ENCODE measurements around the gene ROBO2.
A peak's percentile ranks its signal among the peaks of the same experiment; 100 is the strongest.

ROBO2 gene

DNA sequence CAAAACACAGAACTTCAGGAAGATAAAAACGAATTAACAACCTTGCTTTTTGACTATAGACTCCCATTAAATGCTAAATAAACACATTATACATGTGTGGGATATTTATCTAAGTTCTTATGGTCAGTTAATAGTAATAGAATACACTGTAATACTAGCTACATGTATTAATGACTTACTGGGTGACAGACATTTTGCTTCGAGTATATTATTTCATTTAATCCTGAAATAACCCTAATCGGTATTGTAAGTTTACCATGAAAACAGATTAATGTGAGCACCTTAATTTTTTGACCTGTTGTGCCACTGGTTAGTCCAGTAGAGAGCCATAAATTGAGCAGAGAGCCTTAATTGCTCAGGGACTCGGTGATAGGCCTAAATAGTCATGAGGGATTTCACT, 151.1 kb downstream of the ROBO2 start:
- DNase-seq: no peak

DNA sequence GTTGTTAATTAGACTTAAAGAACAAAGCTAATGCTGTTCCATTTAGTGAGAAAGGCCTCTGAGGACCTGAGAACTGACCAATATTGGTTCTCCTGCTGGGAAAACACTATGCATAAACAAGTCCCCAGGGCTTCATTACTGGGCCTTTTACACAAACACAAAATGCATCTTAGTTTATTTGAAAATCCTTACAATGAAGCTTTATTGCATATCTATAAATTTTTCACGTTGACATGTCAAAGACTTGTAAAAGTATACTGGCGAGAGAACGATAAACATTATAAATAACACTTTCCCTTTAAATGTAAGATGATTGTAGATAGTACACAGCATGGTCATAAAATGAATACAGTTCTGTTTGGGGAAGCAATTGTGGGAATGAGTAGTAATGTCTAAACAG, 151.7 kb downstream of the ROBO2 start:
- no peak for DNase-seq

DNA sequence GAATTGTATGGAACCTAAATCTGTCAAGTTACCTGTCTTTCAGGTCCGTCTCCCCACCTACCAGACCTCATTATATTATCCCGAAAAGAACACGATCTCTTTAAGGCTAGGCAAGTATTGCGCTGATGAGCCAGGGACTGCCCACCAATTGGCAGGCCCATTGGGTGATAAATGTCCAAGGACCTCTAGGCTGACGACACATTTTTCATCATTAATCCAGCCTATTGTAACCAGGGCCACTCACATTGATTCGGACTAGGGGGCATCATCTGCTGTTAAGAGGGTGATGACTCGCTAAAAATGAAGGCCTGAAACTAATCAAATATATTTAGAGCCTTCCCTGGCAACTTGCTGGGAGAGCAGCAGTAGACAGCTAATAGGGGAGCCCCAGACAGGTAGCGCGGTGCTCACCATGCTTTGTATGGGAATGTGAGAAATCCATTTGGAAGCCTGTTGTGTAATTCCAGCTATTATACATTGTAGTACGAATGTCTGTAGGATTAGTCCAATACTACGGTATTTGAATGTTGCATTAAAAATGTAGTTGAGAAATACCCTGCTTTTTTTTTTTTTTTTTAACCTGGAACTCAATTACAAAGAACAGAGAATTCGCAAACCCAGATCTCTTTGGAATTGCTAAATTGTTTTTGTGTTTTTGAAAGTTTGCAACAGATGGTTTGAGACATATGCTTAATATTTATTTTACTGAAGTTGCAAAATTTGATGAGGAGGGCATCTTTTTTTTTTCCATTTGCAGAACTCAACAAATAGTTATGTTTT, 156.1 kb downstream of the ROBO2 start:
- DNase-seq: no peak

DNA sequence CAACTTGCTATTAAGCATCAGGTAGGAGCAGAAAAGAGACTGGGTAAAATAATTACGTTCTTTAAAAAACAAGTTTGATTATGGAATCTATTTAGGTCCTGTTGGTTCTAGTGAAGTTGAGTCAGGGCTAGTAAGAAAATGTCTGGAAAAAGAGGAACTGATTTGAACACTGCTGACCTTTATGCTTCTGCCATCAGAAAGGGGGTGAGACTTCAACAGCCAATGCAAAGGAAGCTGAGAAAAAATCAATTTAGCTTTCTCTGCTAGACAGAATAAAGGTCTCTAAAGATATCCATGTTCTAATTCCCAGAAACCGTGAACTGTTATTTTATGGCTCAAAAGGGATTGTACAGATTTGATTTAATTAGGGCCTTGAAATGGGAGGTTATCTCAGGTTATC, 157.5 kb downstream of the ROBO2 start:
- no peak for DNase-seq

DNA sequence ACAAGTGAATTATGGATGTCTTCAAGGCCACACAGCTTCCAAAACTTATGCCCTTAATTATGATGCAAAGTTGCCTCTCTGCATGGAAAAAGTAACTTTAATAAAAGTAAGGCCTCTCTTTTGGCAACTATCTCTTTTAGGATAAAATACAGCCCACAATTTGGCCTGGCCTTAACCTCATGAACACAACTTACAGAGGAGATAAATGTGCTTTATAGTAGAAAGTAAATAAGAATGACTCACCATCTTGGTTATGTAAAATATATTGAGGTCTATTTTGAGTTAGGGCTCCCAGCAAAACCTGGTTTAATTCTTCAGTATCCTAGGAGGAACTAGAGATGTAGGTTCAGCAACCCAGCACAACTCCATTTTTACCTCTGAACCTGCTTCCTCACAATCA, 164.0 kb downstream of the ROBO2 start:
- DNase-seq: no peak

DNA sequence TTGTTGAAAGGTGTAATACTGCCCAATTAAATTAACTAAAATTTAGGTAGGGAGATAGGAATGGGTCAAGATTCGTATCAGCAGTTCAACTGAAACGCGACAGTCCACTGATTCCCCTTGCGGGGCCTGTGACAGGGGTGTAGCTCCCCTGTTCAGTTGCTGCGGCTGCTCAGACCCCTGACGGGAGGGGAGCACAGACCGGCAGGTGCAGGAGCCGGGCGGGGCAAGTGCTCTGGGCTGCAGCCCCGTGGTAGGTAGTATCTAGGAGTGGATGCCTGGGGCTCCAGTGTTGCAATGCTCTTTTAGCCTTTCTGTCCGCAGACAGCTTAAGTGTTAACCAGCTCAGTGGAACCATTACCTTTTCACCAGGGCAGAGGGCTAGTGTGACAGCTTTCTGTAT, 164.9 kb downstream of the ROBO2 start:
- peak; percentile 11 for DNase-seq

DNA sequence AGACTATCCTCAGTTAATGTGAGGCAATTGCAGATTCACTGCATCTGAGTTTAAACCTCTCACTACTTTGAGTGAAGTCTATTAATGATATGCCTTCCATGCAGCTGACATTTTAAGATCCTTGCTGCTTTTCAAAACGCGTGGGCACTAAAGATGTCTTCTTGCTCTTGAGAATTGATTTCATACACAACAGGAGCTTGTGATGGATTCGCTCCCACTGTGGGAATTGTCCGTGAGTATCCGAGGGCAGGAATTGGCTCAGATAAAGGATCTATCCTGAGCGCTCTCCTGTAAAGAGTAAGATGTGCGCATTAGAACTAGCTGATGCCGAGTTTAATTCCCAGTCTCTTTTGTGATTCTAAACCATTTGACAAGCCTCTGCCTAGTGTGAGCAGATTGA, 167.9 kb downstream of the ROBO2 start:
- no peak for DNase-seq

DNA sequence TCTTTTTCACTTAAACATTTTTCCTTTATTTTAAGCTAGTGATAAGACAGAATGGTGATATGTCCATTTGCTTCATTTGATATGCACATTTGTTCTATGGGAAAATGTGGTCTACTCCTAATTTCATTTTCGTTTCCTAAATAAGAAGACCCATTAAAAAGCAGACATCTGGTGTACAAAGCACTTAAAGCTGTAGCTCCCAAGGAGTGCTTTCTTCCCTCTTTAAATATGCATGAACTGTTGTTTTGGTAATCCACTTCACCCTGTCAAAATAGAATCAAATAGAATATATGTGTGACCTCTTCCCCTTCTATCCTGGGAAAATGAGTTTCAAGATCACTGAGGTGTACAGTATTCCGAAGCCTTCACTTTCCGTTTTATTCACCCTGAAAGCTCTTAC, 182.8 kb downstream of the ROBO2 start:
- no peak for DNase-seq

DNA sequence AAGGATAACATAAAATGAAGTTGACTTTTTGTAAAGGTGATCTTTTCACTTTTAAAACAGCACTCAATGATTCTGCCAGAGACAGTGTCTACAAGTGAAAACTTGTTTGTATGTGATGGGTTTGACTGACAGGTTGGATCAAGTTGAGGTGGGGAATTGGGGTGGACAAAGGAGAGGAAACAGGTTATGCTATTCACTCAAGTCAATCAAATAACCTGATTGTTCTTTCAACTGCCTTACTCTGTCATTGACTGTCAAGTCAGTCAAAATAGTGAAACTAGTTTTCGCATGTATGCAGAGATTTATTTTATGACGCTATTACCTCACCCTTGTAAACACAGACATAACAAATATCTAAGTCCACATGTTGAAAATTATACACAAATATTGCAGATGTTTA, 187.7 kb downstream of the ROBO2 start:
- DNase-seq: no peak

DNA sequence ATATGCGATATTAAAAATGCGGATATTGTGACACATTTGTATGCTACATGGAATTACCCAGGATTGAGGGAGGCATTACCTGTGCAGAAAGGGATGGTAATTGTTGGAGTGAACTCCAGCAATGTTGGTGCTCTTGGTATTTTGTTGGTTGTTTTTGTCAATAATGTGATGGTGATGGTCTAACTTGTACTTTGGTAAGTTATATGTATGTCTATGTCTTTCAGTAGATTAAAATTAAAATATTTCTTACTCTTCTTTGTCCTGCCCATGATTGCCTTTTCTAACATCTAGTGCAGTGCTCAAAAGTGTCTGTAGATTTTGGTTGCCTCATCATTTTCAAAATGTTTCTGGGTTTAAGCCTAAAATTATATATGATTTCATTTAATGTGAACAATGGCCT, 192.7 kb downstream of the ROBO2 start:
- DNase-seq: no peak

DNA sequence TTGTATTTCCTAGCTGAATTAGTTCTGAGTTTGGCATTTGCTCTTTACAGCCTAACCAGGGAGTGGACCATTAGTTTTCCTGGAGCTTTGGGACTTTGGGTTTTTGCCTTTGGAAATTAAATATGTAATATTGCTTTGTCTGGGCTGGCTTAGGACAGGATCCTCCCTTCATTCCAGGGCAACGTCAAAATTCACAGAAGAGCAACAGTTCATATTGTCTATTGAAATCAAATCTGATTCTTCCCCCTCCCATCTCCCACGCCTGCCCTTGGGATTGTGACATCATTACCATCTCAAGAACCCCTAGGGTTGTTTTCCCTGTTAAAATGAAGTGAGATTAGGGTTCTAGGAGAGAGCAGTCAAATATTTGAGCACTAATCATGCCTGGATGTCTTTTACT, 194.1 kb downstream of the ROBO2 start:
- no peak for DNase-seq

DNA sequence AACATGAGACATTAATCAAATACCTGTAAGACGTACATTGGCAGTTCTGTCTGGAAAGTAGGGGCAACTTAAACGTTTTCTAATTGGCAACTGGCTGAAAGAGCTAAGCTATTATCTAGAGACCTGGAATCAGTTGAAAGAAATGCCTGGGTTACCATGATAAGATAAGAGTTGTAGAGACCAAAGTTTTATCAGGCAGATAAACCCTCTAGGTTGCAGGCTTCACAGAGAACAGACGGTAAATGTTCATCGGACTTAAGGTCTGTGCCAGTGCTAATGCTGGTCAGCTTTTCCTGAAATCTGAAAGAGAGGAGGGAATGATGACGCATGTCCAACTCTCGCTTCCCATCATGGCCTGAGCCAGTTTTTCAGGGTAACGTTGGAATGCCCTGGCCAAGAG, 196.2 kb downstream of the ROBO2 start:
- no peak for DNase-seq

DNA sequence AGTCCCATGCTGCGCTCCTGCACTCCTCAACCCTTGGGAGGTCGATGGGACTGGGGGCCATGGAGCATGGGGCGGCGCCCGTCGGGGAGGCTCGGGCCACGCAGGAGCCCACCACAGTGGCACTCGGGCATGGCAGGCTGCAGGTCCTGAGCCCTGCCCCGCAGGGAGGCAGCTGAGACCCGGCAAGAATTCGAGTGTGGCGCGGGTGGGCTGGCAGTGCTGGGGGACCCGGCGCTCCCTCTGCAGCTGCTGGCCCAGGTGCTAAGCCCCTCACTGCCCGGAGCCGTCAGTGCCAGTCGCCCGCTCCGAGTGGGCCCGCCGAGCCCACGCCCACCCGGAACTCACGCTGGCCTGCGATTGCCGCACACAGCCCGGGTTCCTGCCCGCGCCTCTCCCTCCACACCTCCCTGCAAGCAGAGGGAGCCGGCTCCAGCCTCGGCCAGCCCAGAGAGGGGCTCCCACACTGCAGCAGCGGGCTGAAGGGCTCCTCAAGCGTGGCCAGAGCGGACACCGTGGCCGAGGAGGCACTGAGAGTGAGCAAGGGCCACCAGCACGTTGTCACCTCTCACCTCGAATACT, 200.3 kb downstream of the ROBO2 start:
- no peak for DNase-seq

DNA sequence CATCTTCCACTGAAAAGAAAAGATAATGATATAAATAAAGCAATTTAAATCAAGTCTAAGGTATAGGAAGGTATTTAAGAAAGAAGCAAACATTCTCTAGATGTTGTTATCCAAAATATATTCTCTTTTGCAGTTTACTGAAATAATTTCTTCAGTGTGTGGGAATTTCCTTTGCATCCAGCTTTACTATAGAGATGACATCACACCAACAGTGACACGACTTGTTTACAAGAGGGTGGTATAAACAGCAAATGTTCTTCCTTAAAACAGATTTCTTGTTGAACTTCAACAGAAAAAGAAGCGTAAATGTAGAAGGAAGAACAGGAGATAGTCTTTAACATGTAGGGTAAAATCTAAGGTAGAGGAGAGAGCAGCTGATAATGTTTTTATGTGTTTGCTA, 202.5 kb downstream of the ROBO2 start:
- DNase-seq: no peak

DNA sequence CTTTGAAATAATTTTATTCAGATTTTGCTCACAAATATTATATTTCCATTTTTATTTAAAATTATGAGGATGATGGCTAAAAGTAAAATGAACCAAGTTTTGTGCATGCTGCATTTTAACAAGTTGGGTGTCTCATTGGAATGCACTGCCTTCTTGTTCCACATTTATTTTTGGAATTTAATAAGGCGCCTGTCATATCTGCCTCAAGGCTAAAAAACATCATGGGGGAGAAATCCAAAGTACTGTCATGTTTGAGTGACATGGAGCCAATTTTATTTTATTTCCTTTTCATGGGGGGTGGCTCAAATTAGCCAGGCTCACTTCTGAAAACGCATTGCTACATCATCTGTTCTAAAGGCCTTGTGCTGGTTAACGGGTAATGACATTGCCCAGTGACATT, 205.1 kb downstream of the ROBO2 start:
- no peak for DNase-seq

DNA sequence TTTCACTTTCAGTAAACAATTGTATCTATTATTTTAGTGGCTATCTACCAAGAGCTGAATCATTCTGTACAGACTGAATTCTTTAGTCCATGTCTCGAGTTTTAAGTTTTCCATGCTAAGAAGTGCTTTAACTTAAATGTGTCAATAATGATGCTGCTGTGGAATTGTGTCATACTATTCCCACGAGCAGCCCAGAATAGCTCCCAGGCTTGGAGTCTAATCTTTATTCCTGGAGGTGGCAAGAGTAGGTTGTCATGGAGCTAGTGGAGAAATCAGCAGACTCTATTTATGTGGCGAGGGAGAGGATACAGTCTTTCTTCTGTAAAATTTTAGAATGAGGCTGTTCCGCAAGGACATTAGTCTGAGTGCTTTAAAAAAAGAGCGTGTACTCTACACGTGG, 207.2 kb downstream of the ROBO2 start:
- DNase-seq: no peak

DNA sequence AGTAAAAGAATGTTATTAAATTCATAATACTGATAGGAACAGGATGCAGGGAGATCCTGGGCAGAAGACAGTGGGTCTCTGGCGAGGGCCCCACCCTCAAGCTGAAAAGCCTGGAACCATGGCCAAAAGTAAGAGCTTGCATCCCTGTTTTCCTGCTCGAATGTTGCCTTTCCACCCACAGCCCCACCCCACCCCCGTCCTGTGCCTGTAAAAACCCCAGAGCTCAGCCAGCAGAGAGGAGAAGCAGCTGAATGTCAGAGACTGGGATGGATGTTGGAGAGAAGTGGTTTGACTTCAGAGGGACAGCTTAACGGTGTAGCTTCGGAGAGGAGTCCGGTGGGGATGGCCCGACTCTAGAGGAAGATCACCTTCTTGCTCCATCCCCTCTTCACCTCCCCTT, 207.9 kb downstream of the ROBO2 start:
- no peak for DNase-seq

DNA sequence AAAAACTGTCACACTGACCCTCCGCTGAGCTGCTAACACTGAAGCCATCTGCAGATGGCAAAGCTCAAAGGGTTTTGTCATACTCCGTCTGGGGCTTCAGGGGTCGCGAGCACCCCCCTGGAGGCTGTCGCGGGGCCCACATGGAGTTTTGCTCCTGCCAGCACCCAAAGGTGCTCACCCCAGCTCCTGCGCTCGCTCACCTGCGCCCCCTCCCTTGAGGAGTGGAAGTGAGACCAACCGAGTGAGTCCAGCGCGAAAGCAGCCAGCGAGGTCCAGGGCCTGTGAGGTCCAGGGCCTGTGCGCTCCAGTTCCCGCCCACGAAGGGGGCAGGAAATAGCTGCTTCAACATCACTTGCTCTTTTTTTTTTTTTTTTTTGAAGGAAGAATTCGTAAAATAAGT, 208.5 kb downstream of the ROBO2 start:
- DNase-seq: no peak

DNA sequence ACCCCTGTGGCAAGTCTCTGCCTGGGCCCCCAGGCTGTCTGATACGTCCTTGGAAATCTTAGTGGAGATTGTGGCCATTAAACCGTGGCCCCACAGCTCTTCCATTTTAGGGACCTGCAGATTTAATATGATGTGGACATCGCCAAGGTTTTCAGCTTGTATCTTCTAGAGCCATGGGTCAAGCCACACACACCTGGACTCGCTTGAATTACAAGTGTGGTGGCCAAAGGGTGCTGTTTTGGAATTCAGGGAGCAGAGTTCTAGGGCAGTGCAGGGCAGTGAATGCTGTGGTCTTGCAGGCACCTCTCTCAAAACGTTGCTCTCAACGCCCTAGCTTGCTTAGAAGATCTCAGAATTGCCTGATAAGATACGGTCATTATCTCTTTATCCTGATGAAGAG, 211.2 kb downstream of the ROBO2 start:
- no peak for DNase-seq

DNA sequence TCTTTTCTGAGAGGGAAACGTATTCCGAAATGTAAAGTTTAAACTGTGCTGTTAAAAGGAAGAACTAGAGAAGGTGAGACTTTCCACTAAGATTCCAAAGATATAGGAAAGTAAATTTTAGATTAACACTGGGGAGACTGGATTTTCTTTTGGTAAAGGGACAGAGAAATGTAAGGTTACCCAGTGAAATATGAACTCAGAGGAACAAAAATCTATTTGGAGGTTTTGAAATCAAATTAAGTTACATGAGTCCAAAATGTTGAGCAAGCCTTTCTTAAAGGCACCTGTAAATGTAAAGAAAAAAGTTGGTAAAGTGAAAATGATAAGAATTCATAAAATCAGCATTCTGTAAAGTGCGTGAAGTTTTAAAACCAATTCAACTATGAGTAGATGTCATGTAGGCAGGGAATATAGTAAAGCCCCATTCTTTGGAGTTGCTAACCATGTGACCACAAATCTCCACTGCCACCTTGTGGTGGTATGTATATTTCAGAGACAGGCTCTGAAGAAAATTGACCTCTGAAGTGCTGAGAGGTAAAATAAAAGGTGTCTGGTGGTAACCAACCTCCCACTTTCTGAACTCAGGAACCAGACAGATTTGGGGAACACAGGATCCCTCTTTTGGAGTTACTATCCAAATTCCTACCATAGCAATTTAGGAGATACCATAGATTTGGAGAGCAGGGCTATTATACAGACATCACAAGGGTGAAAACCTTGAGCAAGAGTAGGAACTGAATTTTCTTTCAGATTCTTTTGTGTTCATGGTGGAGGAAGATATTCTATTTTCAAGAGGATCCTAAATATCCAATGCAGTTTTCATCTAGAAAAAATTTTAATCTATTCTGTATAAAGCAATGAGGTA, 215.3 kb downstream of the ROBO2 start:
- peak; percentile 72 for DNase-seq

DNA sequence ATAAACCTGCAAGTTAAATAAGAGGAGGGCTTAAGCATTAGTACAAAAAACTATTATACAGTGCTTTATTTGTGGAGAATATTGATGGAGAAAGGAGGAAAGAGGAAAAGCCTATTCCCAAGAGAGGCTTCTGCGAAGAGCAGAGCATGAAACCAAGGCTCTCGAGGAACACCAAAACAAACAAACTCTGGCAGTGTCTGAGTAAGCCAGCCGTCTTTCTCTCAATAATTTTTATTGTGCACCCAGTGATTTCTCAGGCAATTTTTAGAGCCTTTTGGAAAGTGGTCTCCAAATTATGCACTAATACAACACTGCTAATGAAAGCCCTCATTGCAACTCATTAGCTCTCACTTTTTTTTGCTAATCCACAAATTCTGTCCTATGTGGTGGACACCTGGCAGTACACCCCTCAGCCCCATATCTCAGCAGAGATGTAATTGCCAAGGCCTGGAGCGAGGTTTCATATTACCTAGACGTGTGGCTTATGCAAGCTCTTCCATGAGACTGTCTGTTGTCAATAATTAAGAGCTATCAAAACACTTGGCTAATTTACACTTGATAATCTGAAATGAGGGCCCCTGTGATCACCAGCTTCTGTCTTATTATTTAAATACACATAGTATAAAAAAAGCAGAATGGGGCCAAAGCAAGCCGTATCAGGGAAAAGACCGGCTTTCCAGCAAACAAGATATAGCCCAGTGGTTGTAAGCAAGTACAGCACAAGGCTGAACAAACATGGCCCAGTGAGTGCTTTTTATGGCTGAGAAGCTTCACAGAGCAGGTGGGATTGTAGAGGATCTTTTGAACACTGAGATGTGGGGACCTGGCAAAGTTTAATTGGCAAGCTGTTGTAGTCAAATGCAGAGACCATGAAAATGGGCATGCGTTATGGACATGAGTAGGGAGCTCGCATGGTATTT, 216.9 kb downstream of the ROBO2 start:
- peak; percentile 76 for DNase-seq

DNA sequence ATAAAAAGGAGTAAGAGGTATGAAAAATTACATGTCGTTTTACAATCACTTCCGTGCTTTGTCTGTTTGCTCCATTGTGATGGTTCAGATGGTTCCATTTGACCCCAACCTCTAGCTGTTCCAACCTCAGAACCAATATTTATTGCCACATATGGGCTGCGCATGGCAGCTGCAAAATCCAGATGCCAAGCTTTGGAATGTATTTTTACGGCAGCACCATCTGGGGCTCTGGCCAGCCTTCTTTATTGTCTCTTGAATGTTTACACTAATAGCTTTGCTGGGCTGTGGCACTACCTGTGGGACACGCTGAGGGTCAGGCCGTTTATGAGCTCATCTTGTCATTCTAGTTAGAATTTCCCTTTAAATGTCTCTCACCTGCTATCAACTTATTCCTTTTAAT, 219.8 kb downstream of the ROBO2 start:
- peak; percentile 72 for DNase-seq

DNA sequence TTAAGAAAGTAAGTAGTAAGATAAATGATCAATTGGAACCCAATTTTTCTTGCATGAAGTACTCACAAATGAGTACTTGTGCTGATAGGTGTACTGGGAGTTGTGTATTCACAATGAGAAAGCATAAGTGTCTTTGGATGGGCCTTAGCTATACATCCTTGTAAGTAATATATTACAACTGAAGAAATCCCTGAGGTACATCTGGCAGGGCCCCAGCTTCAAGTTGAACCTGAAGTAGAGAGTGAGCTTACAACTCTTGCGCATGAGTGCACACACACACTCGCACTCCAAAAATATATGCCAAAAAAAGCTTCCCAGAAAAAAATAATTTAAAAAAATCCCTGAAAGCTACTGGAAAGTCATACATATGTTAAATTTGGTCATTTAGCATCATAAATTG, 222.5 kb downstream of the ROBO2 start:
- DNase-seq: no peak
